GM19324 (cell line): Measurements from ENCODE around the gene TNFAIP3.

Experiments used
- ATAC-seq: cut with Tn5 transposase; IDR thresholded peaks from one replicate; pipeline ENCODE4 v1.9.1; 2021; ENCODE audit warnings: mild to moderate bottlenecking, moderate library complexity; ENCODE audit not compliant: unreplicated experiment, low FRiP score

TNFAIP3 gene

DNA sequence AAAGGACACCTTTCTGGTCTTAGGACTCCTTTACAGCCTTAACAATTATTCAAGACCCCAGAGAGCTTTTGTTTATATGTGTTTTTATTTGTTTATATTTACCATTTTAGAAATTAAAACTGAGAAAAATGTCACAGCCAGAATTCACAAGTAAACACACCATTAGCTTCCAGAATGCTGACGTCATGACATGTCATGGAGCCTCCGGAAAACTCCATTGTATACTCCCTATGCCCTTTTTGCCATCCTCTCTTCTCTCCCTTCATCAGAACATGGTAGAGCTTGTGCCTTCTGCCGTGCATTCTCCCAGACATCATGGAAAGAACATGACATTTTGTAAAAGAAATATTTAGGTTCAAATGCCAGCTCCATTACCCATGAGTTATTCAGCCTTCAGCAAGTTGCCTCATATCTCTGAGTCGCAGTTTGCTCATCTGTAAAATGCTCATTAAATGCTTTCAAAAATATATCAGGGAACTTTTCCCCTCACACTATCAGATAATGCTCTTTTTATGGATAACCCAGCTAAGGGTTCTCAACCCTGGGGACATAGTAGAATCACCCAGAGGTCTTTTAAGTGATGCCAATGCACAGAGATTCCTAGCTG lies 27.8 kb downstream of the TNFAIP3 start:
- ATAC-seq: no peak

DNA sequence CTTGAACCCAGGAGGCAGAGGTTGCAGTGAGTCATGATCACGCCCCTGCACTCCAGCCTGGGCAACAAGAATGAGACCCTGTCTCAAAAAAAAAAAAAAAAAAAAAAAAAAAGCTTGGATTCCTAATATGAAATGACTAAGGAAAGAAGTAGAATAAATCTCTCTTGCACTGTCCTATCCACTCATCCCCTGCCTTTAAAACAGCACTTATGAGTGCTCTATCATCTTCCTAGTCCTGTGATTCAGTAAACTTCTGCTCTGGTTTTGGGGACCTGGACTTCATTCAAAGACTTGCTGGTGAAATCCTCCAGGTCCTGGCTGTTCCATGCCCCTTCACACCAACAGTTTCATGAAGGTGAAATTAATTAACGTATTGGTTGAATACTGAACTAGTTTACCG lies 29.6 kb downstream of the TNFAIP3 start:
- ATAC-seq: no peak

DNA sequence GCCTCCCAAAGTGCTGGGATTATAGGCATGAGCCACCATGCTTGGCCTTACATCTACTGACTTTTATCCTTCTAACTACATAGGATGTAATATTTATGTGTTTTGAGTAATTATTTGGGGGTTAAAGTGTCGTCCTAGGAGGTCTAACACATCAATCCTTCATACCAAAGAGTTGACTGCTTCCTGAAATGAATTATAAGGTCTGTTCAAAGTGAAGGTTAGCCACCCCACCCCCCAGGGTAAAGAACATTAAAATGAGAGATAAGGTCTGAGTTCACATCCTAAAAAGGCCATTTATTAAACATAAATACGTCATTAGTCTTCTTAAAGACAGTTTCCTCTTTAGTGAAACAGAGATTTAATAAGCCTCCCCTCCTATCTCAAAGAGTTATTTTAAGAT lies 33.8 kb downstream of the TNFAIP3 start:
- ATAC-seq: no peak

DNA sequence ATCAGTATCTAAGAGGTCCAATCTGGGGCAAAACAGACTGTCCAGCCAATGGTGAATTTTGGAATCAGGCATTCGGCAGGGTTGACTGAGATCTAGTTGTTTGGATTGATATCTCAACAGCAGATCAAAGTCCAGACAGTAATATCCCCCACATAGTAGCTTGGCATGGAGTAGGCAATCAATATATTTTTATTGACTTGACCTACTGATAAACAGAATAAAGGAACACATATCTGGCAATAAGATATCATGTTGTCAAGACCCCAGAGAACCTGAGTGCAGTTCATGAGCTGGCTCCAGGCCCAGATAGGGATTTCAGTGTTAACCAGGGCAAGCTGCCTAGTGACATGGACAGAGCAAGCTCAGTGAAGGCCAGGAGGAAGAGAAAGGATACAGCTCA lies 34.4 kb downstream of the TNFAIP3 start:
- ATAC-seq: no peak

DNA sequence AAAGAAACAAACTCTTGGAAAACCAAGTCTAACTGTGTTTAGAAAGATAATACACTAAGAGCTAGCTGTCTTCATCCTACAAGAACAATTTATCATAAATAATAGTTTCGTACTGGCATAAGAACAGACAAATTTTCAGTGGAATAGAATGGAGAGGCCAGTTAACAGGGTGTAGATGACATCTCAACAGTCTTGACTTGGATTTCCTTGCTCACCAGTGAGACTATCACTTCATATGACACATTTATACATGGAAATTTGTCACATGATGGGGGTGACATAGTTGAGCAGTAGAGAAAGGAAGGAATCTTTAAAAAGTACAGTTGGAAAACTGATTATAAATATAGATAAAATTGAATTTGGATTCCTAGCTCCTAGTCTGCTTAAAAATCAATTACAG lies 35.6 kb downstream of the TNFAIP3 start:
- ATAC-seq: no peak

DNA sequence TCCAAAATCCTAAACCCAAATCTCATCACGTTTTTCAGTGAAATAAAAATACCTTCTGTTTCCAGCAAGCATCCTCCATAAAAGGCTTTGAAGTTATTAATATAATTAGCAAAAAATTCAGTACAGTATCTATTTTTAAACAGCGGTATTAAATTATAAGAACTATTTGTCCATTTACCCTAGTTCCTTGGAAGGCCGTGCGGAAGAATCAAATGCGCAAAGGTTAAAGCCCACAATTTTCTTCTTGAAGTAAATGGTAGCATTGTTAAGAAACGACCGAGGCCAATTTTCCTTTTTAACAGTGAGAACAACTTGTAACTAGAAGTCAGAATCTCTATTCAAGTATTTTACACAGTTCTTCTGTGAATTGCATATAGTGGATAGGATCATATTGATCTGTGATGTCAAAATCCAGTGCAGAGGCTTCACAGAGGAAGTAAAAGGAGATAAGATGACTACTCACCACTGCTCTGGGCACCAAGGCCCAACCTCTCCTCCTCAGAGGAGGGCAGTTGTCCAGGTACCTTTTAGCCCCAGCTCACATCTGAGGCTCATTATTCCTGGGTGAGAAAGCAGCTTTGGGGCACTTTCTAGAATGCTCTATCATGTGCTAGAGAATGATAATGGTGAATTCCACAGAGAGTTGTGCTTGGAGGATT lies 36.3 kb downstream of the TNFAIP3 start:
- no peak for ATAC-seq

DNA sequence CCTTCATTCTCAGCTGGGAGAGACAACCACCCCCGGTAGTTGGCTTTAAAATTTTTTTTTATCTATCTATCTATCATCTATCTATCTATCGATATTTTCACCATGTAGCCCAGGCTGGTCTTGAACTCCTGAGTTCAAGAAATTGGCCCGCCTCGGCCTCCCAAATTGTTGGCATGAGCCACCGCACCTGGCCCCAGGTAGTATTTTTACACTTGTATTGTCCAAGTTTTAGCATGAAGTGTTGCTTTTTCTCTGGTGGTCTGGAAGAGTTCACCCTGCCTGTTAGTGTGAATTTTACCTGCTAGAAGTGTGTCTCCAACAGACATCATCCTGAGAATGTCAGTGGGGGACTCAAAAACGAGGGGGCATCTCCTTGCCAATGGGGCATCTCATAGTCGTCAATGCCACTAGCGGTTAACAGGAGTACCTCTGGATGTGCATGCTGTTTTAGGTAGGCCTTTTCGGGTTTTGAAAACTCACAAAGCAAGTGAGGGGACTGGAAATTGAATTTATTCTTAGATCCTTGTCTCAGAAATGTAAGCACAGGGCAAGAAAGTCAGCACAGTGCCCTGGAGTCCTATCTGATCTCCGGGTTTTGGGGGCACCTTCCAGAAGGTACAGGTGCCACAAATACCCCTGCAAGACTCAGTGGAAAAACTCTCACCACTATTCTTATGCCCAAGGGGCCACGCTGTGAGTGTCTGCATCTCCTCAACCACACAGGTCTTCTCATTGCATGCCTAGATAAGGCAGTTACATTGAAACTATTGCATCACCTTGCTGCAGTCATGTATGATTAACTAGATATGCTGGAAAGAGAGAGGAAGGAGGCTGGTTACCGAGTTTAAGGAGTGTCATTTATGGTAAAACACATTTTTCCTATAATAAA lies 37.1 kb downstream of the TNFAIP3 start:
- peak; percentile 65 for ATAC-seq

DNA sequence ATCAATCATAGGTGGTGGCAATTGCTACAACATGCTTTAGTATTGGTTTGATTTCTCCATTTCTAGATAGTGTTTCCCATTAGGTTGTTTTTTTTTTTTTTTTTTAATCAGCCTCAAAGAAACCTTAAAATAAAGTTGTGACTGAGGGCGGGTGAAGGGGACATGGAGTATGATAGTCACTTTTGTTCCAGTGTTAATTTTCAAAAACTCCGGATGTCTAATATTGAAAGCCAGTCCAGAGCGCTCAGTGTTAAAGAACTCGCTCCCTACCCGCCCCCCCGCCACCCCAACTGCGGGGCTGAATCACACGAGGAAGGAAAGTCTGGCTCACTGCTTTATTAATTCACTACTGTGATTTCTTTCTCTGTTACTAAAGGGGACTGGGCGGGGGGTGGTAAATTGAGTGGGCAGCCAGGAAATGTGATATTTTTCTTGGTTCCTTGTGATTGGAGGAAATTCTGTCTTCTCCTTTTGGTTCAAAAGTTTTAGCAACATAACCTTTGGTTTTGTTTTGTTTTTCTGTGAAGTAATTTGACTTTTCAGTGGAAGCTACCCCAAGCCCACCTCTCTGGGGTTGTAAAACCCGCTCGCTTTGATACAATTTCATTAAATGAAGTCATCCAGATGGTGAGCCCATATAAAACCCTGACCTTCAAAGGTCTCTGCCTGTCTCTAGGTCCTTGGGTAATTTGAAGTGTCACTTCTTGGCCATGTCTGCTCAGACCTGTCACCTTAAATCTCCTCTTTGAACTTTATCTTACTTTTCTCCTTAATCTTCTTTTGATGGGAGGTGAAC lies 38.0 kb downstream of the TNFAIP3 start:
- peak; percentile 37 for ATAC-seq

DNA sequence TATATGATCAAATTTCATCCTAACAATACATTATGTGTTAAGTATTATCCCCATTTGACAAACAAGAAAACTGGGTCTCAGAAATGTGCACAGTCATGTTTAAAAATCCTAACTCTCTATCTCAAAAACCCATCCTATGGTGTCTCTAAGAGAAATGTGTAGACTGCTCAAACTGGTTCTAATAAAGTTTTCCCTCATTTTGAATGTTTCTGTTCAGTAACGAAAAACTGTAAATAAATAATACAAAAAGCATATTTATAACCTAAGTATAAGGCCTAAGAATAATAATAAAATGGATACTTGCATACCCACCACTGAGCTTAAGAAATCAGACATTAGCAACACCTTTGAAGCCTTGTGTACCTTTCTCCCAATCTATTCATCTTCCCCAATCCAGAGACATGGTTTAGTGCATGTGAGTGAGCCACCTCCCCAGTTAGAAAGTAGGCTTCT lies 39.0 kb downstream of the TNFAIP3 start:
- no peak for ATAC-seq

DNA sequence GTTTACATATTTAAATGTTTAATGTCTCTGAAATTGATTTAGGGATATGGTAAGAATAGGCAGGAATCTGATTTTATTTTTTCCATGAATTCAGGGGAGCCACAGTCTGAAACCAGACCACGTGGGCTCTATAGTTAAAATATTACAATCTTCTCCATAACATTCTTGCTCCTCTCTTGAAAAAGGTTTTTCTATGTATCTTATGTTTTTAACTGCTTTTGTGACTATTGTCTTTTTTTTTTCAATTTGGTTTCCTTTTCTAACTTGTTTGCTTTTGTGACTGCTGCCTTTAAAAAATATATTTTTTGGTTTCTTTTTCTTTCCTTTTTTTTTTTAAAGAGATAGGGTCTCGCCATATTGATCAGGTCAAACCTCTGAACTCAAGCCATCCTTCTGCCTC lies 40.1 kb downstream of the TNFAIP3 start:
- no peak for ATAC-seq

DNA sequence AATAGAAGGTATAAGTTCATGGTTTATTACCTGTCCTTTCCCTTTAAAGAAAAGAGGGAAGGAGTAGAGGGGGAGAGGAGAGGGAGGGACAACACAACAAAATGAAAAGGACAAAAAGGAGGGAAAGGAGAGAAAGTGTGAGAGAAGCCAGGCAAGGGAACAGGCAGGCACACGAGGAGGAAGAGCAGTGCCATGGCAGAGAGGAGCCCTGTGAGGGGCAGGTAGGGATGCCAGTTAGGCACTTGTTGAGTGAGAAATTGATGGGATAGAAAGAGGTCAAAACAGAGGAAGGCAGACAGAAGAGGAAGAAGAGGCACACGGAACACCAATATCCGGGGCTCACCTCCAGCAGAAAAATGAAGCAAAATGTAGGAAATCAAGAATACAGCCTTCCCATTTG lies 42.5 kb downstream of the TNFAIP3 start:
- ATAC-seq: no peak

DNA sequence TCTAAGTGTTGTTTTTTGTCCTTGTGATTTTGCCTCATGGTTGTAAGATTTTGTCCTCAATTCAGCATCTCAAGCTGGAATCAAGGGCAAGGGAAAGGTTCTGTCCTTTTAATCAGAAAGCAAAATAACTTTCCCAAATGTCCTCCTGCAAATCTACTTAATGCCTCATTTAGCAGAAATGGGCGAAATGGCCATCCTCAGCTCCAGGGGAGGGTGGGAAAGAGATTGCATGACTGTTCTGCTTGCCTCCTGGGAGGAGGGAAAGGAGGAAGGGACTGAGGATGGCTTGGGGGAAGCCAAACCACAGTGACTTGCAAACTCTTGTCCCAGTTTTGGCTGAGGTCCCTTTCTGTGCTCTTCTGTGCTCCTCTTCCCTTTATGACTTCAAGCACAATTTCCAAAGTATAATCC lies 43.4 kb downstream of the TNFAIP3 start:
- ATAC-seq: no peak

DNA sequence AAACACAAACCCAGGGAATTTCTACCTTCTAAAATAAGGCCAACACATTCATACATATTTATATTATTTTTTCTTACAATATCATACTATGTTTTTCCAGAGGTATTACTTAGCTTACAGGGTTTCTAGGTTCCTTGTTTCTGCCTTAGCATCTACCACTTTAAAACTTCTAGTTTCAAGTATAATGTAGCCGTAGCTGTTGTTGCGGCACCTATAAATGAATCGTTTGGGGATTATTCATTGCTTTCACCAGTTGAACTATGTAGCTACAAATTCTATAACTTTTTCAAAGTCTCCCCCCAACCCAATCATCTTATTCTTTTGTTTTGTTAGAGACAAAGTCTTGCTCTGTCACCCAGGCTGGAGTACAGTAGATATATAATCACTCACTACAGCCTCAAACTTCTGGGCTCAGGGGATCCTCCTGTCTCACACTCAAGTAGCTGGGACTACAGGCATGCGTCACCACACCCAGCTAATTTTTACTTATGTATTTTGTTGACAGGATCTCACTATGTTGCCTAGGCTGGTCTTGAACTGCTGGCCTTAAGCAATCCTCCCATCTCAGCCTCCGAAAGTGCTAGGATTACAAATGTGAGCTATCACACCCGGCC lies 43.9 kb downstream of the TNFAIP3 start:
- ATAC-seq: no peak

DNA sequence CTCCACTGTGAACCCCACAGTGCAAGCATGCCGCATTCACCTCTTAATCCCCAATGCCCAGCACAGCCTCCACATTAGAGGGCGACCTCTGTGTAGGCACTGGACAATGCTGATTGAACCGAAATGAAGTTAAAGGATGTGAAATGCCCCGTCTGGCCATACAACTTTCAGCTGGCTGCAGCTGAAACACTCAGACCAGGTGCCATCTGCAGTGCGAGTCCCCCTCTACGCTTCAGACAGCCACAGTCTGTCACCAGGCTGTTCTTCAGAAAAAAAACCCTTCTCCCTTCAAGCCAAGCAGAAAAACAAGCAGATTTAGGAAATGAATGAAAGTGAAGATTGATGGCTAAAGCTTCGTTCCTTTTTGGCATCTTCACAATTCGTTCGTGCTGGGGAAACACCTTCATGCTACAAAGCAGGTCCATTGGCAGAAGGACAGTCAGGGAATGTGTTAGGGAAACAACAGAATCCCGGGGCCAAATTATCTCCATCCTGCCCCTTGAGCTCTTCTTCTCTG lies 44.7 kb downstream of the TNFAIP3 start:
- peak; percentile 76 for ATAC-seq

DNA sequence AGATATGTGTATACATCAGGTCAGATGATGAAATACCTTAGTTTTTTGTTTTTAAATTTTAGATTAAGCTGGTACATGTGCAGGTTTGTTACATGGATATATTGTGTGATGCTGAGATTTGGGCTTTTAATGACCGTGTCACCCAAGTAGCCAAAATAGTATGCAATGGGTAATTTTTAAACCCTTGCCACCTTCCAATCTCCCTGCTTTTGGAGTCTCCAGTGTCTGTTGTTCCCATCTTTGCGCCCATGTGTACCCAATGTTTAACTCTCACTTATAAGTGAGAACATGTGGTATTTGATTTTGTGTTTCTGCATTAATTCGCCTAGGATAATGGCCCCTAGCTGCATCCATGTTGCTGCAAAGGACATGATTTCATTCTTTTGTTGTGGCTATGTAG lies 45.8 kb downstream of the TNFAIP3 start:
- ATAC-seq: no peak

DNA sequence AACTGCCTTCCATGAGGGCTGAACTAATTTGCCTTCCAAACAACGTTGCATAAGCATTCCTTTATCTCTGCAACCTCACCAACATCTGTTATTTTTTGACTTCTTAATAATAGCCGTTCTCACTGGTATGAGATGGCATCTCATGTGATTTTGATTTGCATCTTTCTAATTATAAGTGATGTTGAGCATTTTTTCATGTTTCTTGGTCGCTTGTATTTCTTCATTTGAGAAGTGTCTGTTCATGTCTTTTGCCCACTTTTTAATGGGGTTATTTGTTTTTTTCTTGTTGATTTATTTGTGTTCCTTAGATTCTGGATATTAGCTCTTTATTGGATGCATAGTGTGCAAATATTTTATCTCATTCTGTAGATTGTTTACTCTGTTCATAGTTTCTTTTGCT lies 46.4 kb downstream of the TNFAIP3 start:
- ATAC-seq: no peak

DNA sequence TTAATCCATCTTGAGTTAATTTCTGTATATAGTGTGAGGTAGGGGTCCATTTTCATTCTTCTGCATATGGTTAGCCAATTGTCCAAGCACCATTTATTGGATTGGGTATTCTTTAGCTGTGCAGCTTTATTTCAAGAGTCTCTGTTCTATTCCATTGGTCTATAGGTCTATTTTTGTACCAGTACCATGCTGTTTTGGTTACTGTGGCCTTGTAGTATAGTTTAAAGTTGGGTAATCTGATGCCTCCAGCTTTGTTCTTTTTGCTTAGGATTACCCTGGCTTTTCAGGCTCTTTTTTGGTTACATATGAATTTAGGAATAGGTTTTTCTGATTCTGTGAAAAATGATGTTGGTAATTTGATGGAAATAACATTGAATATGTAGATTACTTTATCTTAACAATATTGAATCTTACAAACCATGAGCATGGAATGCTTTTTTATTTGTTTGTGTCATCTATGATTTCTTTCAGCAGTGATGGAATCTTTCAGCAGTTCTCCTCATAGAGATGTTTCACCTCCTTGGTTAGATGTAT lies 47.0 kb downstream of the TNFAIP3 start:
- no peak for ATAC-seq

DNA sequence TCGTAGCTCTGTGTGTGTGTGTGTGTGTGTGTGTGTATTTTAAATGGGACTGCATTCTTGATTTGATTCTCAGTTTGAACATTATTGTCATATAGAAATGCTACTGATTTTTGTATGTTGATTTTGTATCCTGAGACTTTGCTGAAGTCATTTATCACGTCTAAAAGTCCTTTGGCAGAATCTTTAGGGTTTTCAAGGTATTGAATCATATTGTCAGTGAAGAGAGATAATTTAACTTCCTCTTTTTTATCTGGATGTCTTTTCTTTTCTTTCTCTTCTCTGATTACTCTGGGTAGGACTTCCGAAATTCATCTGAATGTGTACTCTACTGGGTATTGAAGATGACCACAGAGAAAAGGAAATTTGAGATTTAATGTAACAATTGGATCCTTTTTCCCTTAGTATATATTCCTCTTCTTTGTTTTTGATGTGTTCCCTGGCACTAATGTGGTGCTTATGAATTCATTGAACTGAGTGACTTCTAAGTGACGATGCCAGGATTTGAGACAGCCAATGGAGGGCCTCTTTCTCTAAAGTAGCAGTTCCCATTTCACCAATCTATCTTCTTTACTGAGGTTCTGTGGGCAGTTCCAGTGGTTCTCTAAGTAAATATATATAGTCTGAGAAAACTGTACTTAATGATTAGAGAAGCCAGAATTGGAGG lies 47.6 kb downstream of the TNFAIP3 start:
- ATAC-seq: no peak

DNA sequence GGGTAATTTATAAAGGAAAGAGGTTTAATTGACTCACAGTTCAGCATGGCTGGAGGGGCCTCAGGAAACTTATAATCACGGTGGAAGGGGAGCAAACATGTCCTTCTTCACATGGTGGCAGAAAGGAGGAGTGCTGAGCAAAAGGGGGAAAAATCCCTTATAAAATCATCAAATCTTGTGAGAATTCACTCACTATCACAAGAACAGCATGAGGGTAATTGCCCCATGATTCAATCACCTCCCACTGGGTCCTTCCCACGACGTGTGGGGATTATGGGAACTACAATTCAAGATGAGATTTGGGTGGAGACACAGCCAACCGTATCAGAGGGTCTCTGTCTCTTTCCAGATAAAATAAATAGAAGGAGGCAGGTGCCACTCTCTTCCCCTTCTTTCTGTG lies 48.7 kb downstream of the TNFAIP3 start:
- no peak for ATAC-seq
